Measurements from ENCODE around the gene LDLRAP1.
A peak's percentile ranks its signal among the peaks of the same experiment; 100 is the strongest.

Gene LDLRAP1

GRCh38 chr1:25572107-25572506, 28.7 kb downstream of the LDLRAP1 start:
- ChIA-PET POLR2A (interaction anchor here (0.8 kb wide), 2 partner anchors 28 to 228 kb away, joined by 3 read pairs; partner anchors contain the start of gene SELENON), CTCF (interaction anchor here (0.6 to 2.0 kb wide), 12 partner anchors 7 to 943 kb away, joined by 3 to 8 read pairs (median 4); no protein-coding TSS in a partner anchor)
- no peak for TF ChIP-seq SP1 (IDR thresholded peaks at IDR 0.05)
- no peak for TF ChIP-seq ZNF384 (IDR thresholded peaks at IDR 0.05)
- TF ChIP-seq ELF4 (IDR thresholded peaks at IDR 0.05) = no peak
- no peak for TF ChIP-seq LEF1 (IDR thresholded peaks at IDR 0.05; ENCODE audit: borderline replicate concordance)
- TF ChIP-seq HDGF (IDR thresholded peaks at IDR 0.05; ENCODE audit: borderline replicate concordance) = no peak
- no peak for TF ChIP-seq PKNOX1 (IDR thresholded peaks at IDR 0.05)
- no peak for TF ChIP-seq SUZ12 (IDR thresholded peaks at IDR 0.05)
- TF ChIP-seq ARNT (IDR thresholded peaks at IDR 0.05) = no peak
- TF ChIP-seq FOXA1 (IDR thresholded peaks at IDR 0.05) = no peak
- no peak for TF ChIP-seq FOXM1 (IDR thresholded peaks at IDR 0.05; ENCODE audit: borderline replicate concordance)
- no peak for TF ChIP-seq TARDBP (IDR thresholded peaks at IDR 0.05)
- no peak for TF ChIP-seq CTBP1 (IDR thresholded peaks at IDR 0.05; ENCODE audit: borderline replicate concordance)
- TF ChIP-seq L3MBTL2 (conservative IDR thresholded peaks at IDR 0.05) = no peak
- no peak for TF ChIP-seq NFRKB (IDR thresholded peaks at IDR 0.05)
- TF ChIP-seq FOXK2 (IDR thresholded peaks at IDR 0.05) = no peak
- TF ChIP-seq BHLHE40 (IDR thresholded peaks at IDR 0.05; ENCODE audit: borderline replicate concordance) = no peak
- DNase-seq (ENCODE audit: extremely low spot score) = no peak

- CTCF ChIA-PET = interaction anchor here (0.6 to 2.0 kb wide), 14 partner anchors 8 to 944 kb away, joined by 3 to 8 read pairs (median 4); no protein-coding TSS in a partner anchor
- TF ChIP-seq FOXK2 (IDR thresholded peaks at IDR 0.05) (no peak), TARDBP (IDR thresholded peaks at IDR 0.05) (no peak), SUZ12 (IDR thresholded peaks at IDR 0.05) (no peak), BHLHE40 (IDR thresholded peaks at IDR 0.05; ENCODE audit: borderline replicate concordance) (no peak), ELF4 (IDR thresholded peaks at IDR 0.05) (no peak), CTBP1 (IDR thresholded peaks at IDR 0.05; ENCODE audit: borderline replicate concordance) (no peak), NFRKB (IDR thresholded peaks at IDR 0.05) (no peak), ARNT (IDR thresholded peaks at IDR 0.05) (no peak), L3MBTL2 (conservative IDR thresholded peaks at IDR 0.05) (no peak)
- POLR2A ChIA-PET = interaction anchor here (0.8 to 1.2 kb wide), 3 partner anchors 8 to 227 kb away, joined by 3 read pairs; partner anchors contain the start of gene SELENON
- peak; percentile 80 for DNase-seq (ENCODE audit: extremely low spot score)
These were observed 29.5 kb downstream of the LDLRAP1 start for GRCh38 chr1:25572708-25573590.

GRCh38 chr1:25573591-25573930, 30.2 kb downstream of the LDLRAP1 start:
- ChIA-PET POLR2A (interaction anchor here (1.2 kb wide), 1 partner anchor 8 kb away, joined by 3 read pairs; no protein-coding TSS in a partner anchor), CTCF (interaction anchor here (0.9 to 2.0 kb wide), 5 partner anchors 9 to 35 kb away, joined by 3 to 7 read pairs (median 4); no protein-coding TSS in a partner anchor)
- TF ChIP-seq NFRKB (IDR thresholded peaks at IDR 0.05) = no peak
- TF ChIP-seq SP1 (IDR thresholded peaks at IDR 0.05) = no peak
- no peak for TF ChIP-seq ELF4 (IDR thresholded peaks at IDR 0.05)
- TF ChIP-seq PKNOX1 (IDR thresholded peaks at IDR 0.05) = no peak
- TF ChIP-seq FOXA1 (IDR thresholded peaks at IDR 0.05) = no peak
- no peak for TF ChIP-seq HDGF (IDR thresholded peaks at IDR 0.05; ENCODE audit: borderline replicate concordance)
- TF ChIP-seq CTBP1 (IDR thresholded peaks at IDR 0.05; ENCODE audit: borderline replicate concordance) = no peak
- TF ChIP-seq ARNT (IDR thresholded peaks at IDR 0.05) = no peak
- no peak for TF ChIP-seq FOXK2 (IDR thresholded peaks at IDR 0.05)
- no peak for TF ChIP-seq TARDBP (IDR thresholded peaks at IDR 0.05)
- TF ChIP-seq ZNF384 (IDR thresholded peaks at IDR 0.05) = no peak
- TF ChIP-seq L3MBTL2 (conservative IDR thresholded peaks at IDR 0.05) = no peak
- TF ChIP-seq SUZ12 (IDR thresholded peaks at IDR 0.05) = no peak
- TF ChIP-seq LEF1 (IDR thresholded peaks at IDR 0.05; ENCODE audit: borderline replicate concordance) = no peak
- no peak for TF ChIP-seq BHLHE40 (IDR thresholded peaks at IDR 0.05; ENCODE audit: borderline replicate concordance)
- no peak for TF ChIP-seq FOXM1 (IDR thresholded peaks at IDR 0.05; ENCODE audit: borderline replicate concordance)
- DNase-seq (ENCODE audit: extremely low spot score) = no peak

- ChIA-PET CTCF (interaction anchor here (0.9 to 1.9 kb wide), 2 partner anchors 19 to 26 kb away, joined by 3 to 7 read pairs; no protein-coding TSS in a partner anchor), POLR2A (interaction anchor here (1.2 kb wide), 1 partner anchor 9 kb away, joined by 3 read pairs; no protein-coding TSS in a partner anchor)
- DNase-seq (ENCODE audit: extremely low spot score) = no peak
- TF ChIP-seq FOXK2 (IDR thresholded peaks at IDR 0.05) = no peak
- no peak for TF ChIP-seq SP1 (IDR thresholded peaks at IDR 0.05)
- TF ChIP-seq ZNF384 (IDR thresholded peaks at IDR 0.05) = no peak
- no peak for TF ChIP-seq L3MBTL2 (conservative IDR thresholded peaks at IDR 0.05)
- no peak for TF ChIP-seq BHLHE40 (IDR thresholded peaks at IDR 0.05; ENCODE audit: borderline replicate concordance)
- TF ChIP-seq FOXM1 (IDR thresholded peaks at IDR 0.05; ENCODE audit: borderline replicate concordance) = no peak
- TF ChIP-seq ELF4 (IDR thresholded peaks at IDR 0.05) = no peak
- TF ChIP-seq FOXA1 (IDR thresholded peaks at IDR 0.05) = no peak
- TF ChIP-seq HDGF (IDR thresholded peaks at IDR 0.05; ENCODE audit: borderline replicate concordance) = no peak
- TF ChIP-seq LEF1 (IDR thresholded peaks at IDR 0.05; ENCODE audit: borderline replicate concordance) = no peak
- TF ChIP-seq TARDBP (IDR thresholded peaks at IDR 0.05) = no peak
- TF ChIP-seq ARNT (IDR thresholded peaks at IDR 0.05) = no peak
- TF ChIP-seq SUZ12 (IDR thresholded peaks at IDR 0.05) = no peak
- no peak for TF ChIP-seq NFRKB (IDR thresholded peaks at IDR 0.05)
- no peak for TF ChIP-seq PKNOX1 (IDR thresholded peaks at IDR 0.05)
- TF ChIP-seq CTBP1 (IDR thresholded peaks at IDR 0.05; ENCODE audit: borderline replicate concordance) = no peak
These were observed 30.6 kb downstream of the LDLRAP1 start for GRCh38 chr1:25573961-25574360.

- CTCF ChIA-PET = interaction anchor here (0.6 kb wide), 1 partner anchor 1898 kb away, joined by 3 read pairs; no protein-coding TSS in a partner anchor
- no peak for DNase-seq (ENCODE audit: extremely low spot score)
- TF ChIP-seq ARNT (IDR thresholded peaks at IDR 0.05) = no peak
- TF ChIP-seq PKNOX1 (IDR thresholded peaks at IDR 0.05) = no peak
- no peak for TF ChIP-seq ELF4 (IDR thresholded peaks at IDR 0.05)
- no peak for TF ChIP-seq FOXA1 (IDR thresholded peaks at IDR 0.05)
- TF ChIP-seq FOXM1 (IDR thresholded peaks at IDR 0.05; ENCODE audit: borderline replicate concordance) = no peak
- POLR2A ChIA-PET = no interaction called here
These were observed 31.8 kb downstream of the LDLRAP1 start for GRCh38 chr1:25575191-25575590.
